Measurements from ENCODE around the gene OR51E1.

Gene OR51E1

DNA sequence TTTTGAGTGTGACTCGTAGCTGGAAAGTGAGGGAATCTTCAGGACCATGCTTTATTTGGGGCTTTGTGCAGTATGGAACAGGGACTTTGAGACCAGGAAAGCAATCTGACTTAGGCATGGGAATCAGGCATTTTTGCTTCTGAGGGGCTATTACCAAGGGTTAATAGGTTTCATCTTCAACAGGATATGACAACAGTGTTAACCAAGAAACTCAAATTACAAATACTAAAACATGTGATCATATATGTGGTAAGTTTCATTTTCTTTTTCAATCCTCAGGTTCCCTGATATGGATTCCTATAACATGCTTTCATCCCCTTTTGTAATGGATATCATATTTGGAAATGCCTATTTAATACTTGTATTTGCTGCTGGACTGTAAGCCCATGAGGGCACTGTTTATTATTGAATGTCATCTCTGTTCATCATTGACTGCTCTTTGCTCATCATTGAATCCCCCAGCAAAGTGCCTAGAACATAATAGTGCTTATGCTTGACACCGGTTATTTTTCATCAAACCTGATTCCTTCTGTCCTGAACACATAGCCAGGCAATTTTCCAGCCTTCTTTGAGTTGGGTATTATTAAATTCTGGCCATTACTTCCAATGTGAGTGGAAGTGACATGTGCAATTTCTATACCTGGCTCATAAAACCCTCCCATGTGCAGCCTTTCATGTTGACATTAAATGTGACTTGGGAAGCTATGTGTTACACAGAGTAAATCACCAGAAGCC, 11.0 kb downstream of the OR51E1 start:
- no peak for DNase-seq

DNA sequence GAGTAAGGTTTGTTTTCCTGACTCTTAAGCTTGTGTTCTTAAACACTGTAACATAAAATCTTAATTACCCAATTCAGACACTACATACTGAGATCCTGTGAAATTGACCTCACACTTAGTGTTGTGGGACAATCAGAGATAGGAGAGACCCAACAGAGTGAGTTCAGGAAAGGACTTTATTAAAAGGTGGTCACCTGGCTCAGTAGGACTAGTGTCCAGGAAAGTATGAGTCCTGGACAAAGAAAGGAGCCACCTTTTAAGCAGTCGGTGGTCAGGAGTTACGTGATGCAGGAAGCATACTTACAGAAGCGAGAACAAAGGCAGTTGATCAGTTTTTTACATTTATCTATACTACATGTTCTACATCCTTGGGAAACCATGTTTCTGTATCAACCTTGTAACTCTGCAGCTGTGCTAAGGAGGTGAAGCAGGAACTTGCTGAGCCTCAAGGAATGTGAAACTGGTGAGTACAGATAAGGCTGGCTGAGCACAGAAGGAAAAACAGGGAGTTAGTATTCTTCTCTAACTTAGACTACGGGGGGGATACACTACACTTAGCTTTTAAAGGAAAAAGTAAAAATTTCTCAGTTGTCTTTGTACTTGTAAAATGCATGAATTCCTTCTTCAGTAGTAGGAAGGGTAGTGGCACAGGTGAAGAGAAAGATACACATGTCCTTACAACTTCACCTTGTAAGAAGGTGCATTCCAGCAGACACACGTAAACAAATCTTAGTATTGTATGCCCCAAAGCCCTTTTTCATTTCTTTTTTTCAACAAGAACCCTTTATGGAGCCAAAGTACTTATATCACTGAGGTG, 15.1 kb downstream of the OR51E1 start:
- no peak for DNase-seq

- DNase-seq: no peak
Observed at GRCh38 chr11:4662876-4663275, 19.1 kb downstream of the OR51E1 start.

DNA sequence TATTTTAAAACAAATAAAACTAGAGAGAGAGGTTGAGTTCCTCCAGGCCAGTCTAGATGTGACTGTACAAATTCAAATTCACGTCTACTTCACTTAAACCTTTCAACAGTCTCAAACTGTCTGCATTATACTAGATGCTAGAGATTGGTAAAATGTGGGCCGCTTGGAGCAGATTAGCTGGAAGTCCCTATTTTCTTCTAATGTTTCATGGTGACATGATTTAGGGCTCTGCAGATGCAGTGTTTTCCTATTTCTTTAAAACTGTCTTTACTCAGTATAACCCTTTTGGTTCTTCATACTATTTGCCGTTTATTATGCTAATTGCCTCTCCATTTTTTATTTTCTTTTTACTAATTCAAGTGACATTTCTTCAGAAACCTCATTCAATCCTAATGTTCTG, 20.4 kb downstream of the OR51E1 start:
- no peak for DNase-seq

DNA sequence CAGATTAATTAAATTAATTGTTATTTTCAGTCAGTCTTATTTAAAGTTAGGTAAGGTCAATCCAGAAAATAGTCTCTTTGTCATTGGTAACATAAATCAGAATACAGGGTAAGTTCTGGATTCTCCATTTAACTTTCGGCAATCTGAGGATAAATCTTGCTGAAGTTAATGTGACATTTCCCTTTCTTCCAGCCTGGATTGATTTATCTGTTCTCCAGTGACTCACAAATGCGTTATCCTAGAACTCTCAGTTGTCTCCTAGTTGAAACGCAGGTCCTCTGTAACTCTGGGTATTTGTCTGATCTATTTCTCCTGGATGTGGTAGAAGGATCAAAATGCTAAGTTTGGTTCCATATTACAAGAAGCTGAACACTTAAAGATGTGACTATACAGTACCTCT, 21.0 kb downstream of the OR51E1 start:
- no peak for DNase-seq

DNA sequence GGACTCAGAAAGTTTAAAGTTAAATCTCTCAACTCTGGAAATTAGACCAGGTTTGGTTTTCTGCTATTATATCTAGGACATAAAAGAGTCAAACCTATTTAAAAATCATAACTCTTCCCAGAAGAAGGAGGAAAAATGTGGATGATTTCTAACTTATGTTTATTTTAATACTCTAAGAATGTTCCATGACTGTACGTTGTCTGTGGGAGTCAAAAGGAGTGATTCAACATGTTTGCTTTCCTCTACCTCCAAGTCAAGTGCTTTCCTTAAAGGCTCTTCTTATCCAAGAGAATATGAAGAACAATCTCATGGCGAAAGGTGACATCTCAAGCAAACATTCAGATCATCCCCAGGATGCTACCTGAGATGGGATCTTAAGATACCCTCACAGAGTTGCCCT, 21.6 kb downstream of the OR51E1 start:
- DNase-seq: no peak

- DNase-seq: no peak
Observed at GRCh38 chr11:4671741-4672140, 28.0 kb downstream of the OR51E1 start.

DNA sequence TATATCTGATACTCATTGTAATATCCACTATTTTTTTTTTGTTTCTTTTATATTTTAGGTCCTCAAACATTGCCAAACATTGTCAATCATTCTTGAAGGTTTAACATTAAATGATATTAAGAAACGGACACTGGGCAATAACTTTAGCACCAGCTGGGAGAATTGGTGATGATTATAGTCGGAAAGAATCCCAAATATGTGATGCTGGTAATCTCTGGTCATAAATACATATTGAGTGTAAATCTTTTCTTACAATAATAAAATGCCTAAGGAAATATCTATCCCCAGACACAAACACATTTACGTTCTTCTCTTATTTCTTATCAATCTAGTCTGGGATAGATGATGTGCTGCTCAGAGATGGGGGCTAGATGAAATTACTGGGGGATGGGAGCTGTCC, 28.7 kb downstream of the OR51E1 start:
- DNase-seq: no peak

- DNase-seq: no peak
Observed at GRCh38 chr11:4673781-4674180, 30.0 kb downstream of the OR51E1 start.

DNA sequence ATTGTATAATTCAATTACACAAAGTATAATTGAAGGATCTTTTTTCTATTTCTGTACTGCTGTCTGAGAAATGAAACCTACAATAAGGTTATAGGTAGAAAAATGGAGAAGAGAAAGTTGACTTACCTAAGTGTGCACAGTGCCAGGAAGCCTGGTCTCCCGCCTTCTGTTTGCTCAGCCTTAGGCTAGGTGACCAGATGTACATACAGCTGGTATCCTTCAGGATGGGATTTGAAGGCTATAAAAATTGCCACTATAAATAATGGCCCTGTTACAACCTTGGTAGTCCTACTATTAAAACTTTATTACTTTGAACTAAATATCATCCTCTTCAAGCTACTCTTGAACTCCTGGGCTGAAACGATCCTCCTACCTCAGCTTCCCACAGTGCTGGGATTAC, 34.2 kb downstream of the OR51E1 start:
- DNase-seq: no peak

GRCh38 chr11:4680341-4680740, 36.6 kb downstream of the OR51E1 start:
- no peak for DNase-seq

DNA sequence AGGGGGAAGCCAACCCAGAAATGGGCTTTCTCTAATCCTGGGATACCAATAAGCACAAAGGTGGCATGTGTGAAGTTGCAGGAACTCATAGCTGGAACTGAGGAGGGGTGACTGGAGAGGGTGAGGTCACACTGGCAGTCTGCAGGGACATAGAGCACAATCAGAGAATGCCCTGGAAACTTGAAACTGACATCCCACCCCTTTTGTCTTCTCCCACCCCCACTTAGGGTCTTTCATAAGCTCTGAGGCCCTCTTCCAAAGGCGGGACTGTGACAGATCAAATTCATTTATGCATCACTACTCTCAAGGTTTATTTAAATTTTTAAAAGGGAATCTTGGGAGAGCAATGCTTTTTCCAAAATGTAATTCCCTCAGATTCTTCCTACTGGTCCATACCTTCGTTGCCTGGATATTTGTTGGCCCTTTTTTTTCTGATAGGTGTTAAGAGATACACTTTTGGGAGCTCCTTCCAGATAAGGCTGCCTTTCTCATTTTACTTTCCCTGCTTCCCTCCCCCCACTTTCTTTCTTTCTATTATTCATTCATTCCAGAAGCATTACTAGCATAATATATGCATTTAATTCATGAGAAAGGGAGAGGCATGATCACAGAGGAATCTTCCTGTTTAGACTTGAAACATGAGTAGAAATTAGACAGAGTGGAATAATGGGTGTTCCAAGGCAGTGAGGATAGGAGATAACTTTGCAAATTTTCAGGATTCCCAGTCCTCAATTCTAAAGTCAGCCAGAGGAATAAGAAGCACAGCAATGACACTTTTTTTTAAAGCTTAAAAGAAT, 39.0 kb downstream of the OR51E1 start:
- no peak for DNase-seq

GRCh38 chr11:4684631-4685285, 41.0 kb downstream of the OR51E1 start:
- DNase-seq: no peak

GRCh38 chr11:4695442-4695841, 51.7 kb downstream of the OR51E1 start:
- no peak for DNase-seq

DNA sequence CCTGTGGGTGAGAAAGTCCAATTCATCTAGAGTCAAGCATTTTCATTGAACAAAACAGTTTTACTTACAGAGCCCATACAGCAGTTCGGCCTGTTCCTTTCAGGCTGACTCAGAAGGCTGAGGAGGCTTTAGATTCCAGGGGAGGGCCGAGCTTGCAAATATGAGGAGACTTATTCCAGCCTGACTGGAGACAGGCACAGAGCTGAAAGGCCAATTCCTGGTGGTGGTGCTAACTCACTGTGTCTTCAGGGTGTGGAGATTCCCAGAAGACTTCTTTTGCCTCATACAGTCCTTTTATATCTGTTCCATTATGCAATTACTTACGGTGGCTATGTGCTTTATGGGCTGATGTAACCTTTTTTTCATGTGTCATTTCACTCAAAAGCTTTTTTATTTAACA, 53.8 kb downstream of the OR51E1 start, which contains the start of gene OR51E2:
TSS of gene OR51E2 (minus strand) at position 269 of the 400 bp plus-strand sequence. CDS start 15,142 bp downstream, outside the sequence.
- DNase-seq: no peak

DNA sequence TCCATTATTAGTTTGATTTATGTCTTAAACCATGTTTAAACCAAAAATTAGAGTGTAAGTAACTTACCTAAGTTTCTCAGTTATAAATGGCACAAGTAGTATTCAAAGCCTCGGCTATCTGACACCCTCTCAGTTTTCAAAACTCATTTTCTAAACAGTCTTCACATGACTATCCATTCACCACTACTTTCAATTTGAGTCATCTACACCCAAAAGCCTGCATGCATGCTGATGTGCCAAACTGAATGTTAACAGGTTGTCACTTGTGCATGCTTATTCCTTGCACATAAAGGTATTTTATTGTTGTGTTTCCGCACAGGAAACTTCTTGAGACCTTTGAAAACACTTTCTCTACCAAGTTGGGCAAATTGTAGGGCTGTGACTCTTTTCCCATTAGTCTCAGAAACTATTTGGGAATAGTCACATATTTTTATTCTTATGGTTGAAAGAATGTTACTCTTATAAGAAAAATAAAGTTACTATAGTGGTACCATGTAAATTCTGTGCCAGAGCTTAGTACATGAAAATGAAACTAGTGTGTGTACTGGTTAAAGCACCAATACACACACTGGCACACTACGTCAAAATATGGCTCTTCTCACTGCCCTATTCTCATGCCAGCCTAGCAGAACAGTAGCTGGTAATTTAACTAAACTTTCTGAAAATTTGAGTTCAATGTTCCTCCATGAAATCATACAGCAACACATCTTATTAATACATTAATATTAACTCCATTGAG, 56.1 kb downstream of the OR51E1 start:
- DNase-seq: no peak

DNA sequence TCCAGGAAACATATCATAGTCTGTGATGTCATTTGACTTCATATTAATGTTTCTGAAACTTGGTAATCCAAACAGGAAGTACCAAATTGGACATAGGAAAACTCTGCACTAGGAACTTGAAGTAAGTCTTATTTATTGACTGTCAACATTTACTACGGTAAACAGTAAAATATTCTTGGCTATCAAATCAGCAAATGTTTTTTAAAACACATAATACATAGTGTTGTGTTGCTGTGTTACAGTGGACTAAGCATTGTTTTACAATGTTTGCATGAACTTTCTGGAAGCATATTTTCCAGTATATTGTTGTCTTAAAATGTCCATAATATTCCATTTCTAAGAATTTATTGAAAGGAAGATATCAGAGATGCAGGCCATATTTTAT, 56.6 kb downstream of the OR51E1 start:
- DNase-seq: no peak

DNA sequence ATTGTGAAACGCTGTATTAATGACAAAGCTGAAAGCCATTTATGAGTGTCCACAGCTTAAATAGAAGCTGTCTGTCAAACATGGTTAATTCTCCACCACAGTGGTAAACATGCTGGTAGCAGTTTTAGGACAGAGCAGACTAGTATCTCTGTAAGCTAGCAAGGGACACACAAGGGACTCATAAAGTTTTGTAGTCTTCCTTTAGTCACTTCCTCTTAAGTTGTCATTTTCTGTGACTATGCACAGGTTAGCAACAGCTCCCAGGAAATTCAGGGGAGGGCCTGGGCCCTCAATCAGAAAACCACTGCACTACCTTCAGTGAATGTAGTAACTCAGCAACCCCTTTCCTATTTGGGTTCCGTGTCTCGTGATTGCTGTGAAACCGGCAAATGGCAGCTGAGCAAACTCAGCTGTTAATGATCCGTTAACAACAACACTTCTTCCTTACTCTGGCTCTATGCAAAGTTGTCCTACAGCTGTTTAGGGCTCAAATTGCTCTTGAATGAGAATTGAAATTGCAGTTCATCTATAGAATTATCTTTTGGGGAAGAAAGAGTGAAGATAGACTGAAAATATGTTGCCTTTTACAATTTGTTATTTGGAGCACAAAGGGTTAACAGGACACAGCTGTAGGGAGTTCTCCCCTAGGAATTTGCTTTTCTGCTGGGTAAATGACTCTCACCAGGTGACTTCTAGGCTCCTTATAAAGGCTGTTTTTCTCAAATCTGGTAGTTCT, 60.4 kb downstream of the OR51E1 start, which contains the start of gene MMP26:
TSS of gene MMP26 (plus strand) at position 731 of the 736 bp plus-strand sequence.
- DNase-seq: no peak

- no peak for DNase-seq
Observed at GRCh38 chr11:4704790-4705334, 61.1 kb downstream of the OR51E1 start.
